GM12801 (cell line): ENCODE data around the gene NT5M.

Experiments used
- TF ChIP-seq, protein P1 (sequence below): IDR thresholded peaks from one replicate; pipeline ENCODE4 v1.5.1; 2011; ENCODE audit warnings: control low read depth; ENCODE audit not compliant: insufficient read length; ENCODE audit errors: extremely low read depth

Gene NT5M

DNA sequence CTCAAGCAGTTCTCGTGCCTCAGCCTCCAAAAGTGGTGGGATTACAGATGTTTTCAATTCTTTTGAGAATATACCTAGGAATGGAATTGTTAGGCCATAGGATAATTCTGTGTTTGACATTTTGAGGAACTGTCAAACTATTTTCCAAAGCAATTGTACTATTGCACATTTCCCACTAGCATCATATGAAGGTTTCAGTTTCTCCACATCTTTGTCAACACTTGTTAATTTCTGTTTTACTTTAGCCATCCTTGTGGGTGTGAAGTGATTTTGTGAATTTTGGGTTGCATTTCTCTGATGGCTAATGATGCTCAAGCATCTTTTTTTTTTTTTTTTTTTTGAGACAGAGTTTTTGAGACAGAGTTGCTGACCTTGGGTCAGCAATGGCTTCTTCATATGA, 6.2 kb downstream of the NT5M start:
- TF ChIP-seq, protein P1, sequence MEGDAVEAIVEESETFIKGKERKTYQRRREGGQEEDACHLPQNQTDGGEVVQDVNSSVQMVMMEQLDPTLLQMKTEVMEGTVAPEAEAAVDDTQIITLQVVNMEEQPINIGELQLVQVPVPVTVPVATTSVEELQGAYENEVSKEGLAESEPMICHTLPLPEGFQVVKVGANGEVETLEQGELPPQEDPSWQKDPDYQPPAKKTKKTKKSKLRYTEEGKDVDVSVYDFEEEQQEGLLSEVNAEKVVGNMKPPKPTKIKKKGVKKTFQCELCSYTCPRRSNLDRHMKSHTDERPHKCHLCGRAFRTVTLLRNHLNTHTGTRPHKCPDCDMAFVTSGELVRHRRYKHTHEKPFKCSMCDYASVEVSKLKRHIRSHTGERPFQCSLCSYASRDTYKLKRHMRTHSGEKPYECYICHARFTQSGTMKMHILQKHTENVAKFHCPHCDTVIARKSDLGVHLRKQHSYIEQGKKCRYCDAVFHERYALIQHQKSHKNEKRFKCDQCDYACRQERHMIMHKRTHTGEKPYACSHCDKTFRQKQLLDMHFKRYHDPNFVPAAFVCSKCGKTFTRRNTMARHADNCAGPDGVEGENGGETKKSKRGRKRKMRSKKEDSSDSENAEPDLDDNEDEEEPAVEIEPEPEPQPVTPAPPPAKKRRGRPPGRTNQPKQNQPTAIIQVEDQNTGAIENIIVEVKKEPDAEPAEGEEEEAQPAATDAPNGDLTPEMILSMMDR: no peak

DNA sequence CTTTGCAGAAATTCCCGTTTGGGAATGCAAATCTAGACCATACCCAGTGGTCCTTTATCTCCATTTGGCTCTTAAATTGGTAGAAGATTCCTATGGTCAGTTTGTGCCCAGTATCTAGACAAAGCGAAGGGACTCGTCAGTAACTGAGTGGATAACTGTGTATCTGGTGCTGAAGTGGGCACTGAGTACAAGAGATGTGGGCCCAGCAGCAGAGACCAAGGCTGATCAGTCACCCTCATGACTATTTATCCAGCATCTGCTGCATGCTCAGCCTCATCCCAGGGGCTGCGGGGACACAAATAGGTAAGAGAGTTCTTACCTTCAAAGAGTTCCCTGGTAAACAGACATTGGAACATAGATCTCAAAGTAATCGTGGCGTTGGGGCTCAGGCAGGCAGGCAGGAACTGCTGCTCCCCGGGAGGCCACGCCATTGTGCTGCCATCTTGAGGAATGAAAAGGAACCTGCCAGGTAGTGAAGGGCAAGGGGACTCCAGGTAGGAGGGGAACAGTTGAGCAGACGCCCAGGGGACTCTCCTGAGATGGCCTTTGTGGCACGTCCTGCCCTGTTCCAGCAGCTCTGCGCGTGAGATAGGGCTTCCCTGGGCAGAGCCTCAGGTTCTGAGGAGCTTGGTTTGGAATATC, 10.3 kb downstream of the NT5M start:
- TF ChIP-seq, protein P1: peak; percentile 50

DNA sequence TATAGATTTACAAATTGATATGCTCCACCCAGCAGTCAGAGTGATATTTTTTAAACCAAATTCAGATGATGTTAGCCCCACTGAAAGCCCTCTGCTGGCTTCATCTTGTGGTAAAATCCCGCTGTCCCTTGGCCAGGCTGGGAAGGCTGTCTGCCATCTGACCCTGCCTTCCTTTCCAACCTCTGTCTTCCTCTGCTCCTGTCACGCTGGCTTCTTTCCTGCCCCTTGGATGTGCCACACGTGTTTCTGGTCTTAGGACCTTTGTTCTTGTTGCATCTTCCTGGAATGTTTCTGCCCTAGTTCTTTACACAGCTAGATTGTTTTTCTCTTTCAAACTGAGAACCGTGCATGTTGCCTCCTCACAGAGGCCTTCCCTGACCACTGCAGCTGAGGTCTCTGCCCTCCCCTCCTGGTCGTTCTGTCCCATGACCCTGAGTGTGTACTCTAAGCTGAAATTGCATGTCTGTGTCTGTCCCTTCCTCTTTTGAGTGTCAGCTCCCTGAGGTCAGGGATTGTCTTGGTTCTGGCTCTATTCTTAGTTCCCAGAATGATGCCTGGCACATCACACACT, 11.4 kb downstream of the NT5M start:
- TF ChIP-seq, protein P1: no peak

DNA sequence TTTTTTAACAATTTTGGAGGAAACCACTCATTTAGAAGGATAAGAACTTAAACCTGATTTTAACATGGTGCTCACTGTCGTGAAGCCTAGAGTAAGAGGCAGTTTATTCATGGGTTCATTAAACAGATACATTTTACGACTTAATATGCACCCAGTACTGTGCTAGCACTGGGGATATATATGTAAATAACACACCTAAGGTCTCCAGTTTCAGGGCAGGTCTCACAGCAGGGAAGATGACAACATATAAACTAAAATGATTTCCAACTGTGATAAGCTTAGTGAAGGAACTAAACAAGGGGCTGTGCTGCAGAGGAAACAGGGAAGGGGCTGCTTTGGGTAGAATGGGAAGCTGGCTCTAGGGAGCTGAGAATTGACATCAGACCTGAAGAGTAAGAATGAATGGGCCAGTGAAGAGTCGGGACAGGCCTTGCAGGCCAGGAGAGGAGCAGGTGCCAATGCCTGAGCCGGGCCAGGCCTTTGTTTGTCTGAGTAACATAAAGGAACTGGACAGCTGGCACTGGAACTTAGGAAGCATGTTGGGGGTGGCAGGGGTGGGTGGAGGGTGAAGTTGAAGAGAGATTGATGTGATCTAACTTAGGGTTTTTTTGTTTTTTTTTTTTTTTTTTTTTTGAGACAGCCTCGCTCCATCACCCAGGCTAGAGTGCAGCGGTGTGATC, 12.1 kb downstream of the NT5M start:
- TF ChIP-seq, protein P1: no peak

DNA sequence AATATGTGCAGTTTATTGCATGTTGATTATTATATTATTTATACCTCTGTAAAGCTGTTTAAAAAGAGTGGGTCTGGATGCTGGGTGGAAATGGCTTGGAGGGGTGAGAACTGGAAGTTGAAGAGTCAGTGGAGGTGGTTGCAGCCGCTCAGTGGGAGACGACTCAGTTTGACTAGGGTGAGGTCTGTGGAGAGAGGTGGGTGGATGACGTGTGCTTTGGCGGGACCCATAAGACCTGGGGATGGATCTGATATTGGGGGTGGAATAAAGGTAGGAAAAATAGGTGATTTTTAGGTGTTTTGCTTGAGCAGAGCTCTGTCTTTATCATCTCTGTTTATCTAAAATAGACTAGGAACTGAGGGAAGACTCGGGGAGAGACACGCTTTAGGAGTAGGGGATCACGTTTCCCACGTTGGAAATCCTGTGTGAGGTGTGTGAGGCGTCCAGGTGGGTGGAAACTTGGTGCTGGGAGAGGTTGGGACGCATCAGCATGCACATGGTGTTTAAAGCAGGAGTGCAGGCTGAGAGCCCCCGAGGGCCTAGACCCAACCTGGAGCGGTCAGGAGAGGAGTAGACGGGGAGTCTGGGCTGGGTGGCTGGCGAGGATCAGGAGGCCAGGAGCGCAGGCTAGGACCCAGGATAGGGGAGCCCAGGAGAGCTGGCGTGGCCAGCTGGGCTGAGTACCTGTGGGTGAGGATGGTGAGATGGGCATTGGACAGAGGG, 17.2 kb downstream of the NT5M start:
- TF ChIP-seq, protein P1: no peak

DNA sequence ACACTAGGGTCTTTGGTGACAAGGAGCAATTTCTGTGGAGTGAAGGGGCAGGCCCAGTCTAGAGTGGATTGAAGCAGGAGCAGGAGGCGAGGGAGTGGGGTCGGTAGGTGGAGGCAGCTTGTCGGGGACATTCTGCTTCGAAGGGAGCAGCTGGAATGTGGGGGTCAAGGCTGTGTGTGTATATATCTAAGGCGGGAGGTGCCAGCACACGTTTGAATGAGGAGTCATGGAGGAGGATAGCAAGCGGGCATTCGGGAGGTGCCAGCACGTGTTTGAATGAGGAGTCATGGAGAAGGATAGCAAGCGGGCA, 17.7 kb downstream of the NT5M start:
- TF ChIP-seq, protein P1: no peak

DNA sequence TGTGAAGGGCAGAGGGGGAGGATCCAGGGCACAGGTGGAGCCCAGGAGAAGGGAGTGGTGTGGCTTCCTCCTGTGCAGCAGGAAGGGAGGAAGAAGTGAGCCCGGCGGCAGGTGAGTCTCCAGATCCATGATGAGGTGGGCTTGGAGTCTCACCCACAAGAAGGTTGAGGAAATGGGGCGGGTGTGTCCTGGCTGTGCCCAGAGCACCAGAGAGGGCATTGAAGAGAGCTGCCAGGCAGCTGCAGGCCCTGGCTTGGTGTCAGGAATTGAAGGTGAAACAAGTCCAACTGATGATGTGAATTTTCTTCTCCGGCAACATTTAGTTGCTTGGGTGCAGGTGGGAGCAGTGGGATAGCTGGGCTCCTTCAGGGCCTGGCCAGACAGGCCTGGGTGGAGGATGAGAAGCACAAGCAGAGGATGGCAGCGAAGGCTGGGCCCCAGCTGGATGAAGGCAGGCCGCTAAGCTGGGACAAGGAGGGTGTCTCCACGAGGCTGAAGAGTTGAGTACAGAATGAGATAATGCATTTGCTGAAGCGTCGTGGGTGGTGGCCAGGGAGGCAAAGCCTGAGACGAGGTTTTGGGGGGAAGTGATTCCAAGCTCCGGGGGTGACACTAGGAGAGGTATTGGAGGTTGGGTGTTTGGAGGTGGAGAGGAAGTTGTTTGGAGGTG, 18.3 kb downstream of the NT5M start:
- TF ChIP-seq, protein P1: no peak
